GM23338 (cell line): Measurements from ENCODE around the gene RPL34. TPM values are rescaled to one million over a fixed set of nuclear protein-coding genes. Genes with fewer than 3 reads are reported as not detected.

Experiments used
- ATAC-seq: fragments of 200-7000 bp; cut with Tn5 transposase; 3 replicates; pipeline ENCODE4 v1.9.1; 2020
- DNase-seq: peaks from one replicate; pipeline ENCODE4 v3.0.0-alpha.2; 2015; ENCODE audit warnings: low spot score
- H2AFZ ChIP-seq: fragments of 200-600 bp; sonication (generic); 2 replicates; pipeline ENCODE4 v1.8.0; 2016; ENCODE audit warnings: antibody characterized with exemption, mild to moderate bottlenecking, moderate library complexity
- H3F3A ChIP-seq: fragments of 200-600 bp; sonication (generic); replicated peaks from 2 replicates; pipeline ENCODE4 v1.8.0; 2017; ENCODE audit warnings: antibody characterized with exemption, mixed run types, low read depth
- H3K27ac ChIP-seq: fragments of 200-600 bp; sonication (generic); 2 replicates; pipeline ENCODE4 v1.6.1; 2016; ENCODE audit warnings: low read depth
- H3K27me3 ChIP-seq: fragments of 200-600 bp; sonication (generic); 2 replicates; pipeline ENCODE4 v1.8.0; 2016; ENCODE audit warnings: mild to moderate bottlenecking, mixed run types, moderate library complexity; ENCODE audit not compliant: insufficient read depth
- H3K36me3 ChIP-seq: fragments of 200-600 bp; sonication (generic); 2 replicates; pipeline ENCODE4 v1.8.0; 2016; ENCODE audit warnings: mild to moderate bottlenecking; ENCODE audit not compliant: insufficient read depth
- H3K4me1 ChIP-seq: fragments of 200-600 bp; sonication (generic); 2 replicates; pipeline ENCODE4 v1.8.0; 2016; ENCODE audit warnings: mild to moderate bottlenecking, moderate library complexity; ENCODE audit not compliant: insufficient read depth
- H3K4me2 ChIP-seq: fragments of 200-600 bp; sonication (generic); 2 replicates; pipeline ENCODE4 v1.7.1; 2017; ENCODE audit warnings: mixed run types
- H3K4me3 ChIP-seq: fragments of 200-600 bp; sonication (generic); 2 replicates; pipeline ENCODE4 v1.6.1; 2016; ENCODE audit warnings: mixed run types
- H3K79me2 ChIP-seq: fragments of 200-600 bp; sonication (generic); replicated peaks from 2 replicates; pipeline ENCODE4 v1.8.0; 2017; ENCODE audit warnings: mild to moderate bottlenecking; ENCODE audit not compliant: insufficient read depth
- H3K9me2 ChIP-seq: fragments of 200-600 bp; sonication (generic); 2 replicates; pipeline ENCODE4 v1.8.0; 2017; ENCODE audit not compliant: insufficient read depth
- H4K20me1 ChIP-seq: fragments of 200-600 bp; sonication (generic); replicated peaks from 2 replicates; pipeline ENCODE4 v1.8.0; 2017; ENCODE audit warnings: mild to moderate bottlenecking; ENCODE audit not compliant: insufficient read depth
- H3K27ac Mint-ChIP-seq: 2 replicates; pipeline ENCODE4 v1.8.0; 2020; ENCODE audit warnings: inconsistent platforms, mild to moderate bottlenecking, moderate library complexity, mixed read lengths
- H3K27me3 Mint-ChIP-seq: 3 replicates; pipeline ENCODE4 v1.8.0; 2022; ENCODE audit warnings: low read depth, mild to moderate bottlenecking, moderate library complexity, mixed read lengths, inconsistent platforms; ENCODE audit not compliant: insufficient read depth, poor library complexity
- H3K36me3 Mint-ChIP-seq: 3 replicates; pipeline ENCODE4 v1.8.0; 2021; ENCODE audit warnings: low read depth, mild to moderate bottlenecking, inconsistent platforms, moderate library complexity, mixed read lengths
- H3K4me1 Mint-ChIP-seq: 3 replicates; pipeline ENCODE4 v1.8.0; 2020; ENCODE audit warnings: mild to moderate bottlenecking, inconsistent platforms, mixed read lengths
- H3K4me3 Mint-ChIP-seq: 3 replicates; pipeline ENCODE4 v1.8.0; 2021; ENCODE audit warnings: moderate library complexity, mild to moderate bottlenecking, inconsistent platforms, mixed read lengths
- H3K9me3 Mint-ChIP-seq: 3 replicates; pipeline ENCODE4 v1.8.0; 2020; ENCODE audit warnings: moderate library complexity, mild to moderate bottlenecking, inconsistent platforms, mixed read lengths
- EZH2phosphoT487 ChIP-seq: fragments of 200-600 bp; sonication (generic); IDR thresholded peaks from one replicate; pipeline ENCODE4 v1.8.1; 2018; ENCODE audit warnings: antibody characterized with exemption; ENCODE audit not compliant: unreplicated experiment
- JUNB ChIP-seq: IDR thresholded peaks from one replicate; pipeline ENCODE4 v1.6.1; 2016; ENCODE audit warnings: antibody characterized with exemption; ENCODE audit not compliant: unreplicated experiment
- POLR2AphosphoS5 ChIP-seq: IDR thresholded peaks from 2 replicates; pipeline ENCODE4 v1.6.1; 2016; ENCODE audit warnings: antibody characterized with exemption, low read depth
- ZNF114 ChIP-seq: fragments of 250-450 bp; sonication (Bioruptor Pico); IDR thresholded peaks from 2 replicates; pipeline ENCODE4 v1.5.0; 2020; ENCODE audit warnings: mild to moderate bottlenecking, moderate library complexity
- ZNF331 ChIP-seq: fragments of 250-450 bp; sonication (Bioruptor Pico); IDR thresholded peaks from 2 replicates; pipeline ENCODE4 v1.5.0; 2020; ENCODE audit warnings: low read depth, mild to moderate bottlenecking, moderate library complexity
- polyA plus RNA-seq: library from polyadenylated mRNA; unstranded; fragments of >200 nt; fragmentation: Nextera tagmentation; extraction: Ambion mirVana; gene quantifications from 2 replicates; pipeline ENCODE4 v1.2.1, GENCODE V29; 2016
- total RNA-seq: library from RNA; depleted of rRNA; stranded (reverse); fragments of >200 nt; shearing (Covaris generic); gene quantifications from 2 replicates; pipeline ENCODE4 v1.2.3, GENCODE V29; 2014
- TF ChIP-seq, protein P1 (sequence below): fragments of 250-450 bp; sonication (Bioruptor Pico); IDR thresholded peaks from 2 replicates; pipeline ENCODE4 v1.5.0; 2020; ENCODE audit warnings: mild to moderate bottlenecking, moderate library complexity
- TF ChIP-seq, protein P2 (sequence below): IDR thresholded peaks from one replicate; pipeline ENCODE4 v1.6.1; 2018; ENCODE audit warnings: antibody characterized with exemption; ENCODE audit not compliant: unreplicated experiment
- TF ChIP-seq, protein P3 (sequence below), 2 experiments: fragments of 200-600 bp in 1 of 2; sonication (generic) in 1 of 2; conservative IDR thresholded peaks; 2 replicates each; pipeline versions ENCODE4 v1.5.1 to v1.6.1; 2016 to 2017; ENCODE audit warnings: antibody characterized with exemption in 2 of 2, low read depth in 2 of 2, mild to moderate bottlenecking in 2 of 2, moderate library complexity in 1 of 2

The RPL34 gene
- total and polyA plus RNA-seq, 2 experiments from 2014 or later: 785 to 2,566 TPM

DNA sequence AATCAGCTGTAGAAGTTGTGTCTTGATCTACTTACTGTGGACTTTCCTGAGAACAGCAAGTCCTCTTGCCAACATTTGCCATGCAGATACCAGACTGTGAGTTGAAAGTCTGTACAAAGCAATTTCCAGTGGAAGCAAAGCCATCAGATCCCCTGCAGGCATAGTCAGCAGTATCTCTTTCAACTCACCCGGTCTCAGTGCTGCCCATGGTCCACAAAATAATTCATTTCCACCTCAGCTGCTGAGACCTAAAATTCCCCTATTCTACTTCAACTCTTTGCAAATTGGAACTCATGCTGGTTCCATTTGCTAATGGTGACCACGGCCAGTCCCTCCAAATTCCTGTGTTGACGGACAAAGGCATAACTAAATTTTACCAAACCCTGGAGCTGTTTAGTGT lies 46.0 kb upstream of the RPL34 start:
- no peaks in the 10 kb centered on the region for H4K20me1 ChIP-seq
- DNase-seq (no peak), ATAC-seq (no peak)
- no peak overlapping the region for H3K4me3 ChIP-seq
- H3K27ac Mint-ChIP-seq: no peak overlapping the region
- H2AFZ ChIP-seq: no peak overlapping the region
- no peaks in the 10 kb centered on the region for H3F3A ChIP-seq
- no peaks in the 10 kb centered on the region for H3K9me2 ChIP-seq
- no peaks in the 10 kb centered on the region; the same call in 2 of the 3 replicates for H3K9me3 Mint-ChIP-seq
- no peaks in the 10 kb centered on the region for H3K36me3 Mint-ChIP-seq
- H3K4me3 Mint-ChIP-seq: no peak overlapping the region
- H3K4me2 ChIP-seq: no peak overlapping the region
- peaks cover 3% of the 10 kb centered on the region for H3K27me3 Mint-ChIP-seq
- no peaks in the 10 kb centered on the region for H3K36me3 ChIP-seq
- H3K27me3 ChIP-seq: no peaks in the 10 kb centered on the region
- no peak overlapping the region for H3K27ac ChIP-seq
- H3K4me1 ChIP-seq: no peaks in the 10 kb centered on the region
- H3K4me1 Mint-ChIP-seq: peaks cover 8% of the 10 kb centered on the region; the same call in 2 of the 3 replicates
- no peaks in the 10 kb centered on the region for H3K79me2 ChIP-seq
- TF ChIP-seq, protein P1, sequence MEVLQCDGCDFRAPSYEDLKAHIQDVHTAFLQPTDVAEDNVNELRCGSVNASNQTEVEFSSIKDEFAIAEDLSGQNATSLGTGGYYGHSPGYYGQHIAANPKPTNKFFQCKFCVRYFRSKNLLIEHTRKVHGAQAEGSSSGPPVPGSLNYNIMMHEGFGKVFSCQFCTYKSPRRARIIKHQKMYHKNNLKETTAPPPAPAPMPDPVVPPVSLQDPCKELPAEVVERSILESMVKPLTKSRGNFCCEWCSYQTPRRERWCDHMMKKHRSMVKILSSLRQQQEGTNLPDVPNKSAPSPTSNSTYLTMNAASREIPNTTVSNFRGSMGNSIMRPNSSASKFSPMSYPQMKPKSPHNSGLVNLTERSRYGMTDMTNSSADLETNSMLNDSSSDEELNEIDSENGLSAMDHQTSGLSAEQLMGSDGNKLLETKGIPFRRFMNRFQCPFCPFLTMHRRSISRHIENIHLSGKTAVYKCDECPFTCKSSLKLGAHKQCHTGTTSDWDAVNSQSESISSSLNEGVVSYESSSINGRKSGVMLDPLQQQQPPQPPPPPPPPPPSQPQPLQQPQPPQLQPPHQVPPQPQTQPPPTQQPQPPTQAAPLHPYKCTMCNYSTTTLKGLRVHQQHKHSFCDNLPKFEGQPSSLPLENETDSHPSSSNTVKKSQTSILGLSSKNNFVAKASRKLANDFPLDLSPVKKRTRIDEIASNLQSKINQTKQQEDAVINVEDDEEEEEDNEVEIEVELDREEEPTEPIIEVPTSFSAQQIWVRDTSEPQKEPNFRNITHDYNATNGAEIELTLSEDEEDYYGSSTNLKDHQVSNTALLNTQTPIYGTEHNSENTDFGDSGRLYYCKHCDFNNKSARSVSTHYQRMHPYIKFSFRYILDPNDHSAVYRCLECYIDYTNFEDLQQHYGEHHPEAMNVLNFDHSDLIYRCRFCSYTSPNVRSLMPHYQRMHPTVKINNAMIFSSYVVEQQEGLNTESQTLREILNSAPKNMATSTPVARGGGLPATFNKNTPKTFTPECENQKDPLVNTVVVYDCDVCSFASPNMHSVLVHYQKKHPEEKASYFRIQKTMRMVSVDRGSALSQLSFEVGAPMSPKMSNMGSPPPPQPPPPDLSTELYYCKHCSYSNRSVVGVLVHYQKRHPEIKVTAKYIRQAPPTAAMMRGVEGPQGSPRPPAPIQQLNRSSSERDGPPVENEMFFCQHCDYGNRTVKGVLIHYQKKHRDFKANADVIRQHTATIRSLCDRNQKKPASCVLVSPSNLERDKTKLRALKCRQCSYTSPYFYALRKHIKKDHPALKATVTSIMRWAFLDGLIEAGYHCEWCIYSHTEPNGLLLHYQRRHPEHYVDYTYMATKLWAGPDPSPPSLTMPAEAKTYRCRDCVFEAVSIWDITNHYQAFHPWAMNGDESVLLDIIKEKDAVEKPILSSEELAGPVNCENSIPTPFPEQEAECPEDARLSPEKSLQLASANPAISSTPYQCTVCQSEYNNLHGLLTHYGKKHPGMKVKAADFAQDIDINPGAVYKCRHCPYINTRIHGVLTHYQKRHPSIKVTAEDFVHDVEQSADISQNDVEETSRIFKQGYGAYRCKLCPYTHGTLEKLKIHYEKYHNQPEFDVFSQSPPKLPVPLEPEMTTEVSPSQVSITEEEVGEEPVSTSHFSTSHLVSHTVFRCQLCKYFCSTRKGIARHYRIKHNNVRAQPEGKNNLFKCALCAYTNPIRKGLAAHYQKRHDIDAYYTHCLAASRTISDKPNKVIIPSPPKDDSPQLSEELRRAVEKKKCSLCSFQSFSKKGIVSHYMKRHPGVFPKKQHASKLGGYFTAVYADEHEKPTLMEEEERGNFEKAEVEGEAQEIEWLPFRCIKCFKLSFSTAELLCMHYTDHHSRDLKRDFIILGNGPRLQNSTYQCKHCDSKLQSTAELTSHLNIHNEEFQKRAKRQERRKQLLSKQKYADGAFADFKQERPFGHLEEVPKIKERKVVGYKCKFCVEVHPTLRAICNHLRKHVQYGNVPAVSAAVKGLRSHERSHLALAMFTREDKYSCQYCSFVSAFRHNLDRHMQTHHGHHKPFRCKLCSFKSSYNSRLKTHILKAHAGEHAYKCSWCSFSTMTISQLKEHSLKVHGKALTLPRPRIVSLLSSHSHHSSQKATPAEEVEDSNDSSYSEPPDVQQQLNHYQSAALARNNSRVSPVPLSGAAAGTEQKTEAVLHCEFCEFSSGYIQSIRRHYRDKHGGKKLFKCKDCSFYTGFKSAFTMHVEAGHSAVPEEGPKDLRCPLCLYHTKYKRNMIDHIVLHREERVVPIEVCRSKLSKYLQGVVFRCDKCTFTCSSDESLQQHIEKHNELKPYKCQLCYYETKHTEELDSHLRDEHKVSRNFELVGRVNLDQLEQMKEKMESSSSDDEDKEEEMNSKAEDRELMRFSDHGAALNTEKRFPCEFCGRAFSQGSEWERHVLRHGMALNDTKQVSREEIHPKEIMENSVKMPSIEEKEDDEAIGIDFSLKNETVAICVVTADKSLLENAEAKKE (CRISPR knock-in tag): no peak
- TF ChIP-seq ZNF114 (CRISPR knock-in tag) (no peak), POLR2AphosphoS5 (no peak), ZNF331 (CRISPR knock-in tag) (no peak), EZH2phosphoT487 (no peak), JUNB (no peak)
- TF ChIP-seq, protein P2, sequence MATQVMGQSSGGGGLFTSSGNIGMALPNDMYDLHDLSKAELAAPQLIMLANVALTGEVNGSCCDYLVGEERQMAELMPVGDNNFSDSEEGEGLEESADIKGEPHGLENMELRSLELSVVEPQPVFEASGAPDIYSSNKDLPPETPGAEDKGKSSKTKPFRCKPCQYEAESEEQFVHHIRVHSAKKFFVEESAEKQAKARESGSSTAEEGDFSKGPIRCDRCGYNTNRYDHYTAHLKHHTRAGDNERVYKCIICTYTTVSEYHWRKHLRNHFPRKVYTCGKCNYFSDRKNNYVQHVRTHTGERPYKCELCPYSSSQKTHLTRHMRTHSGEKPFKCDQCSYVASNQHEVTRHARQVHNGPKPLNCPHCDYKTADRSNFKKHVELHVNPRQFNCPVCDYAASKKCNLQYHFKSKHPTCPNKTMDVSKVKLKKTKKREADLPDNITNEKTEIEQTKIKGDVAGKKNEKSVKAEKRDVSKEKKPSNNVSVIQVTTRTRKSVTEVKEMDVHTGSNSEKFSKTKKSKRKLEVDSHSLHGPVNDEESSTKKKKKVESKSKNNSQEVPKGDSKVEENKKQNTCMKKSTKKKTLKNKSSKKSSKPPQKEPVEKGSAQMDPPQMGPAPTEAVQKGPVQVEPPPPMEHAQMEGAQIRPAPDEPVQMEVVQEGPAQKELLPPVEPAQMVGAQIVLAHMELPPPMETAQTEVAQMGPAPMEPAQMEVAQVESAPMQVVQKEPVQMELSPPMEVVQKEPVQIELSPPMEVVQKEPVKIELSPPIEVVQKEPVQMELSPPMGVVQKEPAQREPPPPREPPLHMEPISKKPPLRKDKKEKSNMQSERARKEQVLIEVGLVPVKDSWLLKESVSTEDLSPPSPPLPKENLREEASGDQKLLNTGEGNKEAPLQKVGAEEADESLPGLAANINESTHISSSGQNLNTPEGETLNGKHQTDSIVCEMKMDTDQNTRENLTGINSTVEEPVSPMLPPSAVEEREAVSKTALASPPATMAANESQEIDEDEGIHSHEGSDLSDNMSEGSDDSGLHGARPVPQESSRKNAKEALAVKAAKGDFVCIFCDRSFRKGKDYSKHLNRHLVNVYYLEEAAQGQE: no peak
- TF ChIP-seq, protein P3, sequence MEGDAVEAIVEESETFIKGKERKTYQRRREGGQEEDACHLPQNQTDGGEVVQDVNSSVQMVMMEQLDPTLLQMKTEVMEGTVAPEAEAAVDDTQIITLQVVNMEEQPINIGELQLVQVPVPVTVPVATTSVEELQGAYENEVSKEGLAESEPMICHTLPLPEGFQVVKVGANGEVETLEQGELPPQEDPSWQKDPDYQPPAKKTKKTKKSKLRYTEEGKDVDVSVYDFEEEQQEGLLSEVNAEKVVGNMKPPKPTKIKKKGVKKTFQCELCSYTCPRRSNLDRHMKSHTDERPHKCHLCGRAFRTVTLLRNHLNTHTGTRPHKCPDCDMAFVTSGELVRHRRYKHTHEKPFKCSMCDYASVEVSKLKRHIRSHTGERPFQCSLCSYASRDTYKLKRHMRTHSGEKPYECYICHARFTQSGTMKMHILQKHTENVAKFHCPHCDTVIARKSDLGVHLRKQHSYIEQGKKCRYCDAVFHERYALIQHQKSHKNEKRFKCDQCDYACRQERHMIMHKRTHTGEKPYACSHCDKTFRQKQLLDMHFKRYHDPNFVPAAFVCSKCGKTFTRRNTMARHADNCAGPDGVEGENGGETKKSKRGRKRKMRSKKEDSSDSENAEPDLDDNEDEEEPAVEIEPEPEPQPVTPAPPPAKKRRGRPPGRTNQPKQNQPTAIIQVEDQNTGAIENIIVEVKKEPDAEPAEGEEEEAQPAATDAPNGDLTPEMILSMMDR (conservative IDR thresholded peaks at IDR 0.05; ENCODE audit: low read depth in 2 of 2): no peak
